Adrenal gland (tissue), 5 donors: Measurements from ENCODE around the gene HNRNPC.

Experiments used
- CTCF ChIP-seq, 6 experiments: fragments of 450-650 bp in 4 of 6; fragments of 200-600 bp in 2 of 6; sonication (generic) in 1 of 6; IDR thresholded peaks; 1 replicate in 5 of 6; 2 replicates in 1 of 6; pipeline versions ENCODE4 v1.5.1 to v1.8.0; 2016 to 2021; ENCODE audit warnings: antibody characterized with exemption in 6 of 6, mild to moderate bottlenecking in 2 of 6, moderate library complexity in 1 of 6
- POLR2A ChIP-seq, 2 donors: fragments of 450-650 bp; IDR thresholded peaks; one replicate each; pipeline ENCODE4 v1.6.1; 2017; ENCODE audit warnings: antibody characterized with exemption in 2 of 2, mild to moderate bottlenecking in 2 of 2, moderate library complexity in 1 of 2
- donor health status: DM: no; HTN: no; CAD: no.

- TF ChIP-seq CTCF (IDR thresholded peaks at IDR 0.05) (no peak), POLR2A (IDR thresholded peaks at IDR 0.05) (no peak)
Observed at GRCh38 chr14:21258005-21258888, 11.0 kb downstream of the HNRNPC start.
